ENCODE data around the gene OR2H1.

OR2H1 gene

GRCh38 chr6:29478740-29479139 lies 21.8 kb downstream of the OR2H1 start:
- no CpG with 5 or more reads among the region's 5 CpGs for WGBS, 2 donors (ENCODE audit: extremely low coverage in 2 of 2, insufficient read length in 2 of 2, insufficient replicate concordance in 1 of 2)
- Histone ChIP-seq H3K4ac (ENCODE audit: low read length) (no peak overlapping the region), H3K9ac (ENCODE audit: low read depth, low read length, poor library complexity) (no peak overlapping the region), H3K23ac (ENCODE audit: low read depth, low read length, poor library complexity) (no peak overlapping the region), H2AK5ac (ENCODE audit: low read depth, low read length) (no peak overlapping the region), H3K27ac (replicated peaks; ENCODE audit: low read length) (no peak overlapping the region), H2BK15ac (ENCODE audit: low read length) (no peak overlapping the region), H2BK5ac (ENCODE audit: low read length) (no peak overlapping the region), H4K8ac (ENCODE audit: low read depth, low read length) (no peak overlapping the region), H3K36me3 (replicated peaks in 1 of 2; ENCODE audit: control insufficient read depth in 2 of 2, insufficient read depth in 2 of 2, low read length in 2 of 2) (no peaks in the 10 kb centered on the region), H2AFZ (ENCODE audit: low read length) (no peak overlapping the region), H3K14ac (ENCODE audit: low read length) (no peak overlapping the region), H2BK12ac (ENCODE audit: low read length) (no peak overlapping the region), H2BK120ac (ENCODE audit: low read depth, low read length) (no peak overlapping the region), H3K4me2 (ENCODE audit: insufficient read depth, low read length, poor library complexity, severe bottlenecking) (no peak overlapping the region), H3K4me3 (ENCODE audit: low read length in 2 of 2) (no peak overlapping the region), H3K27me3 (ENCODE audit: control insufficient read depth in 3 of 3, insufficient read depth in 3 of 3, low read depth in 1 of 3, low read length in 3 of 3) (no peaks in the 10 kb centered on the region), H3K18ac (ENCODE audit: low read length) (no peak overlapping the region), H3K79me1 (ENCODE audit: low read depth, low read length) (no peaks in the 10 kb centered on the region), H3K9me3 (replicated peaks in 1 of 2; ENCODE audit: control insufficient read depth in 2 of 2, insufficient read depth in 1 of 2, low read depth in 1 of 2, low read length in 2 of 2) (peaks cover 0 to 2% of the 10 kb centered on the region in 2 donors), H4K91ac (ENCODE audit: low read depth, low read length, poor library complexity) (no peak overlapping the region), H3K4me1 (ENCODE audit: control insufficient read depth in 2 of 2, insufficient read depth in 1 of 2, low read depth in 1 of 2, low read length in 2 of 2) (no peaks in the 10 kb centered on the region)
- no peak for DNase-seq (ENCODE audit: low spot score)

DNA sequence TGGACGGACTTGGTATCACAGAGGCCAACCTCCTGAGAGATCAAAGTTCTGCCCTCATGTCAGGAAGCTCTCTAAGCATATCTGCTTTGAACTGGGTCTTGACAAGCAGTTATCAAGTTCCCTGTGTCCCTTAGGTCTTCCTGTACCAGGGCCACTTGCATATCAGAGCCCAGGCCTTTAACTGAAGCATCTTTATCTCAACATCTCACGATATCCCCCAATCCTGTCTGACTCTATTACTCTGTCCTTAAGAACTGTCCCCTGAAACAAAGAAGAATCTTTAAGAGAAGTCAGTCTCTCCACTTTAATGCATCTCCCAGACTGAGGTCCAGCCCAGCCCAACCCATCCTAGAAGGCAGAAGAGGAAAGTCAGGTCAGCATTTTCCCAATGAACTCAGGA lies 22.6 kb downstream of the OR2H1 start:
- H4K8ac ChIP-seq (ENCODE audit: low read depth, low read length), result no peak overlapping the region
- H3K4me1 ChIP-seq (ENCODE audit: control insufficient read depth in 2 of 2, insufficient read depth in 1 of 2, low read depth in 1 of 2, low read length in 2 of 2), result no peaks in the 10 kb centered on the region
- no peak overlapping the region for H2BK12ac ChIP-seq (ENCODE audit: low read length)
- no peaks in the 10 kb centered on the region for H3K27me3 ChIP-seq (ENCODE audit: control insufficient read depth in 3 of 3, insufficient read depth in 3 of 3, low read depth in 1 of 3, low read length in 3 of 3)
- no peak overlapping the region for H2BK15ac ChIP-seq (ENCODE audit: low read length)
- H3K18ac ChIP-seq (ENCODE audit: low read length), result no peak overlapping the region
- H3K36me3 ChIP-seq (replicated peaks in 1 of 2; ENCODE audit: control insufficient read depth in 2 of 2, insufficient read depth in 2 of 2, low read length in 2 of 2), result no peaks in the 10 kb centered on the region
- no peak overlapping the region for H3K9ac ChIP-seq (ENCODE audit: low read depth, low read length, poor library complexity)
- no peak overlapping the region for H3K27ac ChIP-seq (replicated peaks; ENCODE audit: low read length)
- DNase-seq (ENCODE audit: low spot score), result no peak
- H3K23ac ChIP-seq (ENCODE audit: low read depth, low read length, poor library complexity), result no peak overlapping the region
- no peak overlapping the region for H2AK5ac ChIP-seq (ENCODE audit: low read depth, low read length)
- H3K4me2 ChIP-seq (ENCODE audit: insufficient read depth, low read length, poor library complexity, severe bottlenecking), result no peak overlapping the region
- H3K14ac ChIP-seq (ENCODE audit: low read length), result no peak overlapping the region
- no CpG with 5 or more reads among the region's 2 CpGs for WGBS, 2 donors (ENCODE audit: extremely low coverage in 2 of 2, insufficient read length in 2 of 2, insufficient replicate concordance in 1 of 2)
- no peak overlapping the region for H3K4me3 ChIP-seq (ENCODE audit: low read length in 2 of 2)
- H2BK120ac ChIP-seq (ENCODE audit: low read depth, low read length), result no peak overlapping the region
- no peak overlapping the region for H4K91ac ChIP-seq (ENCODE audit: low read depth, low read length, poor library complexity)
- H2AFZ ChIP-seq (ENCODE audit: low read length), result no peak overlapping the region
- no peaks in the 10 kb centered on the region for H3K79me1 ChIP-seq (ENCODE audit: low read depth, low read length)
- no peak overlapping the region for H3K4ac ChIP-seq (ENCODE audit: low read length)
- H3K9me3 ChIP-seq (replicated peaks in 1 of 2; ENCODE audit: control insufficient read depth in 2 of 2, insufficient read depth in 1 of 2, low read depth in 1 of 2, low read length in 2 of 2), result peaks cover 0 to 2% of the 10 kb centered on the region in 2 donors
- no peak overlapping the region for H2BK5ac ChIP-seq (ENCODE audit: low read length)

- Histone ChIP-seq H3K14ac (ENCODE audit: low read length) (no peak overlapping the region), H3K4me2 (ENCODE audit: insufficient read depth, low read length, poor library complexity, severe bottlenecking) (no peak overlapping the region), H3K27ac (replicated peaks; ENCODE audit: low read length) (no peak overlapping the region), H2BK120ac (ENCODE audit: low read depth, low read length) (no peak overlapping the region), H2BK12ac (ENCODE audit: low read length) (no peak overlapping the region), H4K8ac (ENCODE audit: low read depth, low read length) (no peak overlapping the region), H3K9ac (ENCODE audit: low read depth, low read length, poor library complexity) (no peak overlapping the region), H2BK5ac (ENCODE audit: low read length) (no peak overlapping the region), H3K23ac (ENCODE audit: low read depth, low read length, poor library complexity) (no peak overlapping the region), H3K4ac (ENCODE audit: low read length) (no peak overlapping the region), H3K36me3 (replicated peaks in 1 of 2; ENCODE audit: control insufficient read depth in 2 of 2, insufficient read depth in 2 of 2, low read length in 2 of 2) (no peaks in the 10 kb centered on the region), H3K4me3 (ENCODE audit: low read length in 2 of 2) (no peak overlapping the region), H3K18ac (ENCODE audit: low read length) (no peak overlapping the region), H2AK5ac (ENCODE audit: low read depth, low read length) (no peak overlapping the region), H2BK15ac (ENCODE audit: low read length) (no peak overlapping the region), H3K9me3 (replicated peaks in 1 of 2; ENCODE audit: control insufficient read depth in 2 of 2, insufficient read depth in 1 of 2, low read depth in 1 of 2, low read length in 2 of 2) (no peaks in the 10 kb centered on the region), H3K27me3 (ENCODE audit: control insufficient read depth in 3 of 3, insufficient read depth in 3 of 3, low read depth in 1 of 3, low read length in 3 of 3) (no peaks in the 10 kb centered on the region), H3K4me1 (ENCODE audit: control insufficient read depth in 2 of 2, insufficient read depth in 1 of 2, low read depth in 1 of 2, low read length in 2 of 2) (no peaks in the 10 kb centered on the region), H4K91ac (ENCODE audit: low read depth, low read length, poor library complexity) (no peak overlapping the region), H2AFZ (ENCODE audit: low read length) (no peak overlapping the region), H3K79me1 (ENCODE audit: low read depth, low read length) (no peaks in the 10 kb centered on the region)
- no CpG with 5 or more reads among the region's 3 CpGs for WGBS, 2 donors (ENCODE audit: extremely low coverage in 2 of 2, insufficient read length in 2 of 2, insufficient replicate concordance in 1 of 2)
- DNase-seq (ENCODE audit: low spot score), result no peak
These were observed 26.2 kb downstream of the OR2H1 start for GRCh38 chr6:29483186-29483585.

GRCh38 chr6:29483735-29484134 lies 26.8 kb downstream of the OR2H1 start:
- no peaks in the 10 kb centered on the region for H3K4me1 ChIP-seq (ENCODE audit: control insufficient read depth in 2 of 2, insufficient read depth in 1 of 2, low read depth in 1 of 2, low read length in 2 of 2)
- no peak overlapping the region for H2AK5ac ChIP-seq (ENCODE audit: low read depth, low read length)
- no peak overlapping the region for H3K23ac ChIP-seq (ENCODE audit: low read depth, low read length, poor library complexity)
- H3K18ac ChIP-seq (ENCODE audit: low read length), result no peak overlapping the region
- H3K9me3 ChIP-seq (replicated peaks in 1 of 2; ENCODE audit: control insufficient read depth in 2 of 2, insufficient read depth in 1 of 2, low read depth in 1 of 2, low read length in 2 of 2), result no peaks in the 10 kb centered on the region
- no peak overlapping the region for H2BK120ac ChIP-seq (ENCODE audit: low read depth, low read length)
- no peak overlapping the region for H3K27ac ChIP-seq (replicated peaks; ENCODE audit: low read length)
- H3K14ac ChIP-seq (ENCODE audit: low read length), result no peak overlapping the region
- no peak overlapping the region for H3K4ac ChIP-seq (ENCODE audit: low read length)
- no peak overlapping the region for H3K4me3 ChIP-seq (ENCODE audit: low read length in 2 of 2)
- no peaks in the 10 kb centered on the region for H3K27me3 ChIP-seq (ENCODE audit: control insufficient read depth in 3 of 3, insufficient read depth in 3 of 3, low read depth in 1 of 3, low read length in 3 of 3)
- DNase-seq (ENCODE audit: low spot score), result no peak
- H2BK5ac ChIP-seq (ENCODE audit: low read length), result no peak overlapping the region
- no peak overlapping the region for H4K91ac ChIP-seq (ENCODE audit: low read depth, low read length, poor library complexity)
- no peaks in the 10 kb centered on the region for H3K79me1 ChIP-seq (ENCODE audit: low read depth, low read length)
- no peak overlapping the region for H4K8ac ChIP-seq (ENCODE audit: low read depth, low read length)
- H3K4me2 ChIP-seq (ENCODE audit: insufficient read depth, low read length, poor library complexity, severe bottlenecking), result no peak overlapping the region
- H2AFZ ChIP-seq (ENCODE audit: low read length), result no peak overlapping the region
- H3K9ac ChIP-seq (ENCODE audit: low read depth, low read length, poor library complexity), result no peak overlapping the region
- no CpG with 5 or more reads among the region's 1 CpG for WGBS, 2 donors (ENCODE audit: extremely low coverage in 2 of 2, insufficient read length in 2 of 2, insufficient replicate concordance in 1 of 2)
- H2BK15ac ChIP-seq (ENCODE audit: low read length), result no peak overlapping the region
- no peak overlapping the region for H2BK12ac ChIP-seq (ENCODE audit: low read length)
- no peaks in the 10 kb centered on the region for H3K36me3 ChIP-seq (replicated peaks in 1 of 2; ENCODE audit: control insufficient read depth in 2 of 2, insufficient read depth in 2 of 2, low read length in 2 of 2)

Measured in neuronal stem cell (in vitro differentiated cells).